Ishikawa (cell line): ENCODE data around the gene ARHGAP42.

Experiments used
- EGR1 ChIP-seq: IDR thresholded peaks from 2 replicates; pipeline ENCODE4 v1.6.1; 2012
- EP300 ChIP-seq: IDR thresholded peaks from 2 replicates; pipeline ENCODE4 v1.6.1; 2012; ENCODE audit warnings: borderline replicate concordance
- TF ChIP-seq, protein P1 (sequence below): IDR thresholded peaks from 2 replicates; pipeline ENCODE4 v1.6.1; 2012

DNA sequence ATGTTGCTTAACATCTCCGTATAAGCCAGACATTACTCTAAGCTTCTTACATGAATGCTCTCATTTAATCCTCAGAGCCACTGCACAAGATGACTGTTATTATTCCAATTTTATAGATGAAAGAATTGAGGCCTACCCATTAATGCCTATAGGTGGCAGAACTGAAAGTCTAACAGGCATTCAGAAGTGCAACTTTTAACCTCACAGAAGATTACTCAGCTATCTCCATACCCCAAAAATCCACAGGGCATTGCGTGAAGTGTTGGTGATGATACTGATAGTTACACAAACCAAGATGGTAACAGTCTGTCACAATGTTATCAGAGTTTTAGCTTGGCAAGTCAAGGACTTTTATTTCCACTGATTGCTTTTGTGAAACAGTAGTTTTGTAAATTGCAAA is 130.5 kb downstream of the ARHGAP42 start:
- TF ChIP-seq EGR1 (no peak), EP300 (no peak)
- TF ChIP-seq, protein P1, sequence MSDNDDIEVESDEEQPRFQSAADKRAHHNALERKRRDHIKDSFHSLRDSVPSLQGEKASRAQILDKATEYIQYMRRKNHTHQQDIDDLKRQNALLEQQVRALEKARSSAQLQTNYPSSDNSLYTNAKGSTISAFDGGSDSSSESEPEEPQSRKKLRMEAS = no peak
